GM18505 (cell line): ENCODE measurements around the gene GTF2IRD2.
"Not testable (repeated sequence)": the region's sequence is repeated elsewhere in the genome, so short reads cannot be mapped to it uniquely, and the experiment has no call there.

ENCODE experiments used
- ATAC-seq: cut with Tn5 transposase; IDR thresholded peaks from one replicate; pipeline ENCODE4 v1.9.1; 2021; ENCODE audit not compliant: unreplicated experiment
- POLR2A ChIP-seq: IDR thresholded peaks from 4 replicates; pipeline ENCODE4 v1.6.1; 2011; ENCODE audit warnings: borderline replicate concordance; ENCODE audit not compliant: insufficient read depth, insufficient read length; ENCODE audit errors: extremely low read depth

GTF2IRD2 gene

GRCh38 chr7:74850833-74851721, at the start of gene GTF2IRD2:
Gene GTF2IRD2, minus strand, starts transcription at chr7:74851605. Its CDS starts 15,227 bp downstream, at chr7:74836378.
- ATAC-seq, result peak; percentile 78

DNA sequence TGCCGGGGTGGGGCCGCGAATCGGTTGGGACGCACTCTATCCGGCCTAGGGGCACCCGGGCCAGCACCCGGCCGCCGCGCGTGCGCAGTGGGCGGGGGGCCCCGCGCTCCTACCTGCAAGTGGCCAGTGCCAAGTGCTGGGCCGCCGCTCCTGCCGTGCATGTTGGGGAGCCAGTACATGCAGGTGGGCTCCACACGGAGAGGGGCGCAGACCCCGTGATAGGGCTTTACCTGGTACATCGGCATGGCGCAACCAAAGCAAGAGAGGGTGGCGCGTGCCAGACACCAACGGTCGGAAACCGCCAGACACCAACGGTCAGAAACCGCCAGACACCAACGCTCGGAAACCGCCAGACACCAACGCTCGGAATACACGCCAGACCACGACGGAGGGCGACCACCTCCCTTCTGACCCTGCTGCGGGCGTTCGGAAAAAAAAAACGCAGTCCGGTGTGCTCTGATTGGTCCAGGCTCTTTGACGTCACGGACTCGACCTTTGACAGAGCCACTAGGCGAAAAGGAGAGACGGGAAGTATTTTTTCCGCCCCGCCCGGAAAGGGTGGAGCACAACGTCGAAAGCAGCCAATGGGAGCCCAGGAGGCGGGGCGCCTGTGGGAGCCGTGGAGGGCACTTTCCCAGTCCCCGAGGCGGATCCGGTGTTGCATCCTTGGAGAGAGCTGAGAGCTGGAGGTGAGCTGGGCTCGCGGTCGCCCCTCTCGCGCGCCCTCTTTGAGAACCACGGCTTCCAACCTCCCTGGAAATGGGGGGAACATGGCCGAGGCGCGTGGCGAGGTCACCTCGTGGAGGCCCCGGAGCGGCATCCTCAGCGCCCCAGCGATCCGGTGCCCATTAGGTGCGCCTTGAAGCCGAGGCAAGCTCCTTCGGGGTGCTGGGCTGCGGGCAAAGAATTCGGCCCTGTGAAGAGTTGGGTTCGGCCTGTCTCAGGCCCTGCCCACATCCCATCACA, 39.0 kb upstream of the GTF2IRD2 start:
- ATAC-seq, result peak; percentile 61
- TF ChIP-seq POLR2A, result peak; percentile 60

DNA sequence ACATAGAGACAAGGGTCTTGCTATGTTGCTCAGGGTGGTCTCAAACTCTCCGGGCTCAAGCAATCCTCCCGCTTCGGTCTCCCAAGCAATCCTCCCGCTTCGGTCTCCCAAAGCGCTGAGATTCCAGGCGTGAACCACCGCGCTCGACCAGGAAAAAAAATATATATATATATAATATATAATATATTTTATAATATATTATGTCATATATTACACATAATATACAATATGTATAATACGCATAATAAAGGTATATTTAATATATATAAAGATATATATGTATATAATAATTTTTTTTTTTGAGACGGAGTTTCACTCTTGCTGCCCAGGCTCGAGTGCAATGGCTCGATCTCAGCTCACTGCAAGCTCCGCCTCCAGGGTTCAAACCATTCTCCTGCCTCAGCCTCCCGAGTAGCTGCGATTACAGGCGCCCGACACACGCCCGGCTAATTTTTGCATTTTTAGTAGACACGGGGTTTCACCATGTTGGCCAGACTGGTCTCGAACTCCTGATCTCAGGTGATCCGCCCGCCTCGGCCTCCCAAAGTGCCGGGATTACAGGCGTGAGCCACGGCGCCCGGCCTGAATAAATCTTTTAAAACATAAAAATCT, 38.2 kb upstream of the GTF2IRD2 start:
- ATAC-seq, result not testable (repeated sequence)

GRCh38 chr7:74885295-74885694, 33.9 kb upstream of the GTF2IRD2 start:
- ATAC-seq, result not testable (repeated sequence)

DNA sequence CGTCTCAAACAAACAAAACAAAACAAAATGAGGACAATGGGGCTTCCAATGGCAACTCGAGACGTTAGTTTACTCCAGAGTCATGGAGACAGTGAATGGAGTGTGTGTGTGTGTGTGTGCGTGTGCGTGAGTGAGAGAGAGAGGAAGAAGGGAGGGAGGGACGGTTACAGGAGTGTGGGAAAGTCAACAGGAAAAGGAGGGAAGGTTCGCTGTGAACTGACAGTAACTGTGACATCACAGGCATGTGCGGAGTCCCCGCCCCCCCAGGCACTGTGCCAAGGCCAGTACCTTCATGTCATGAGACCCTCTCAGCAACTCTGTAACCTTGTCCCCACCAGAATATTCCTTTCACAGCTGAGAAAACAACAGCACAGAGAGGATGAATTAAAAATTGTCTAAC, 30.7 kb upstream of the GTF2IRD2 start:
- ATAC-seq, result not testable (repeated sequence)

- ATAC-seq, result not testable (repeated sequence)
Observed at GRCh38 chr7:74874748-74875512, 23.5 kb upstream of the GTF2IRD2 start.

DNA sequence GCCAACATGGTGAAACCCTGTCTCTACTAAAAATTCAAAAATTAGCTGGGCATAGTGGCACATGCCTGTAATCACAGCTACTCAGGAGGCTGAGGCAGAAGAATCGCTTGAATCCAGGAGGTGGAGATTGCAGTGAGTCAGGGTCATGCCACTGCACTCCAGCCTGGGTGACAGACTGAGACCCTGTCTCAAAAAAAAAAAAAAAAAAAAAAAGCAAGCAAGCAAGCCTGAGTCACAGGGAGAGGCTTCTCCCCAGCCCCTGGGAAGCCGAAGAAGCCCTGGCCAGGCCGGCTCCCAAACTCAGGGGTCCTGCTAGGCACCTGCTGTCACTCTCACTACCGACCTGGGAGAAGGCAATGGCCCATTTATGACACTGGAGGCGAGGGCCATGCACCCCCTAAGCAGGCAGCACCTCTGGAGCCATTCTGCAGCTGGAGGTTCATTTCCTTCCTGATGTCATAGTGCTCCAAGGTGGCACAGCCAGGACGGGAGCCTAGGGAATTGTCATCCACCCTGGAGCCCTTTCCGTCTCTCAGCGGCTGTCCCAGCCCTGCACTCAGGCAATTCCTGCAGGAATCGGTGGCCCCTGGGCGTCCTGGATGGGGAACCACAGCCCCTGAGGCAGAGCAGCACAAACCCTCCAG, 22.8 kb upstream of the GTF2IRD2 start:
- ATAC-seq, result not testable (repeated sequence)

- ATAC-seq, result not testable (repeated sequence)
Observed at GRCh38 chr7:74872542-74872941, 21.1 kb upstream of the GTF2IRD2 start.

- not testable (repeated sequence) for ATAC-seq
Observed at GRCh38 chr7:74865777-74866176, 14.4 kb upstream of the GTF2IRD2 start.

- not testable (repeated sequence) for ATAC-seq
Observed at GRCh38 chr7:74849853-74850252, 1.6 kb downstream of the GTF2IRD2 start.

DNA sequence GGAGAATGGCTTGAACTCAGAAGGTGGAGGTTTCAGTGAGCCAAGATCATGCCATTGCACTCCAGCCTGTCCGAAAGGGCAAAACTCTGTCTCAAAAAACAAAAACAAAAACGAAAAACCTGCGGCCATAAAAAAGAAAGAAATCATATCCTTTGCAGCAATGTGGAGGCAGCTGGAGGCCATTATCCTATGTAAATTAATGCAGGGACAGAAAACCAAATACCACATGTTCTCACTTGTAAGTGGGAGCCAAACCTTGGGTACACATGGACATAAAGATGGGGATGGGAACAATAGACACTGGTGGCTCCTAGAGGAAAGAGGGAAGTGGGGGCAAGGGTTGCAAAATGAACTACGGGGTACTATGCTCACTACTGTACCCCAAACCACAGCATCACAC, 21.0 kb downstream of the GTF2IRD2 start:
- not testable (repeated sequence) for ATAC-seq

DNA sequence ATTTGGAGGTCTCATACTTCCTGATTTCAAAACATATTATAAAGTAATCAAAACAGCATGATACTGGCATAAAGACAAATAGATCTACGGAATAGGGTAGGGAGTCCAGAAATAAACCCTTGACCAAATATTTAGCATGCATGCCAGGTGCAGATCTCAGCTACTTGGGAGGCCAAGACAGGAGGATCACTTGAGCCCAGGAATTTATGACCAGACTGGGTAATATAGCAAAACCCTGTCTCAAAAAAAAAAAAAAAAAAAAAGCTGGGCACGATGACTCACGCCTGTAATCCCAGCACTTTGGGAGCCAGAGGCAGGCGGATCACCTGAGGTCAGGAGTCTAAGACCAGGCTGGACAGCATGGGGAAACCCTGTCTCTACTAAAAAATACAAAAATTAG, 21.4 kb downstream of the GTF2IRD2 start:
- ATAC-seq, result not testable (repeated sequence)

- not testable (repeated sequence) for ATAC-seq
Observed at GRCh38 chr7:74821259-74821658, 30.1 kb downstream of the GTF2IRD2 start.

- peak; percentile 64 for ATAC-seq
Observed at GRCh38 chr7:74820146-74820805, 31.1 kb downstream of the GTF2IRD2 start.

GRCh38 chr7:74815882-74816281, 35.5 kb downstream of the GTF2IRD2 start:
- not testable (repeated sequence) for ATAC-seq

- not testable (repeated sequence) for ATAC-seq
Observed at GRCh38 chr7:74798644-74799043, 52.8 kb downstream of the GTF2IRD2 start.

DNA sequence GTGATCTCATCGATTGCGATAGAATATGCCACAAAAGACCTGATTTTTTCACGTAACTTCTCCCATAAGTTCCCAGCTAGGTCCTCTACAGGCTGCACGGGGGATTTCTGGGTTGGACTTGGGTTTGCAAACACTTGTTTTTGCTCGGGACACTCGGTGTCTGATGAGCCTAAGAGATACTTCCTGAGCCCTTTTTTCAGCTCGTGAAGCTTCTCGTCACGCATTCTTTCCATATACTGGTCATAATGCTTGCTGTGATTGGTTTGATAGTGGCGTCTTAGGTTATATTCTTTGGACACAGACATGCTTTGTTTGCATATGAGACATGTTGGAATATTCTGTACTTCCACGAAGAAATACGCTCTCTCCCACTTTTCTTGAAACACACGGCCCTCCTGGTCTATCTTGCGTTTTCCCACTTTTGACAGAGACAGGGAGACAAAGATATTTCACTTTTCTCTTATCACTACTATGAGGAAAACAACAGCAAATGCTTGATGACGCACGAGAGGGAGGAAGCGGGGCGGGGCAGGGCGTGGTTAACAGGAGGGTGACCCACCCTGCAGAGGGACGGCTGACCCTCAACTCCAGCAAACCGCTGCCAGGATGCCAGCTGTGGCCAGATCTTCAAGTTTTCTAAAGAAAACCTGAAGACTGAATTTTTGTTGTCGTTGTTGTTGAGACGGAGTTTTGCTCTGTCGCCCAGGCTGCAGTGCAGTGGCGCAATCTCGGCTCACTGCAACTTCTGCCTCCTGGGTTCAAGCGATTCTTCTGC, 53.4 kb downstream of the GTF2IRD2 start:
- not testable (repeated sequence) for ATAC-seq

- peak; percentile 4 for ATAC-seq
Observed at GRCh38 chr7:74789200-74789736, 62.1 kb downstream of the GTF2IRD2 start.
